HG03159 (cell line): ENCODE data around the gene ELOF1.
"Not testable (repeated sequence)": the region's sequence is repeated elsewhere in the genome, so short reads cannot be mapped to it uniquely, and the experiment has no call there.

Source experiments
- ATAC-seq: cut with Tn5 transposase; IDR thresholded peaks from one replicate; pipeline ENCODE4 v1.9.1; 2021; ENCODE audit warnings: mild to moderate bottlenecking, moderate library complexity; ENCODE audit not compliant: unreplicated experiment

Gene ELOF1

DNA sequence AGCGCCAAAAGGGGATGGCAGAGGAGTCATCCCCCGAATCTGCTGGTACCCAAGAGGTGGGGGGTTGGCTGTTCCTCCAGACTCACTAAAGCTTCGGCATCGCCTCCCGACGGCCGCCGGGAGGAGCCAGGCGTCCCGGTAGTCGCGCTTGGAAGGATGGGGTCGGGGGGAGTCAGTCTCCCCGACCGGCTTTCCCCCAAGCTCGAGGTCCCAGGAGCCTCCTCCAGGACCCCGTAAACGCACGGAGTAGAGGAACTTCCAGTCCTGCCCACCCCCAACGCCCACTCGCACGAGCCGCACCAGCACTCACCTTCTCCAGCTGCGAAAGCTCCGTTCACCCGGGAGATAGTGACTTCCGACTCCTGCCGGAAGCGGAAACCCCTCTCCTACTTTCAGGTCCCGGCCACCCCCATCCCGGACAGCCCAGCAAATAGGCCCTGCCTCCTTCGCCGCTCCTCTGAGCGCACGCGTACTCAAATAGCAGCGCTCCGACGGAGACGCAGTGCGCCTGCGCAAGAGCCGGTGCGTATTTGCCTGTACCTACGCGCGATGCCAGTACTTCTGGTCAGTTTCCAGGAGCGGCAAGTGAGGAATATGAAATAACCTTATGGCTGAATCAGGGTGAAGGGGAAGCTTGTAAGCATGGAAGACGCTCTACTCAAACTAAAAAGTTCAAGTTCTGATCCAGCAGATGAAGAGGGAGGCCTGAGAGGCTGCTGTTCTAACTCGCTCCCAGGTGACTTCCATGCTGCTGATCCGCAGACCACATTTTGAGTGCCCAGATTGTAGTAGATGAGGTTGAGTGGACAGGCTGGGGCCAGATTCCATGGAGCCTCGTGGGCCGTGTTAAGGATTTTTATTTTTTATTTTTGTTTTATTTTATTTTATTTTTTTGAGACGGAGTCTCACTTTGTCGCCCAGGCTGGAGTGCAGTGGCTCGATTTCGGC is at the start of gene ELOF1:
Gene ELOF1, minus strand, starts transcription at position 350 of the 948 bp plus-strand sequence. CDS start 4,883 bp downstream, outside the sequence.
- peak; percentile 72 for ATAC-seq

DNA sequence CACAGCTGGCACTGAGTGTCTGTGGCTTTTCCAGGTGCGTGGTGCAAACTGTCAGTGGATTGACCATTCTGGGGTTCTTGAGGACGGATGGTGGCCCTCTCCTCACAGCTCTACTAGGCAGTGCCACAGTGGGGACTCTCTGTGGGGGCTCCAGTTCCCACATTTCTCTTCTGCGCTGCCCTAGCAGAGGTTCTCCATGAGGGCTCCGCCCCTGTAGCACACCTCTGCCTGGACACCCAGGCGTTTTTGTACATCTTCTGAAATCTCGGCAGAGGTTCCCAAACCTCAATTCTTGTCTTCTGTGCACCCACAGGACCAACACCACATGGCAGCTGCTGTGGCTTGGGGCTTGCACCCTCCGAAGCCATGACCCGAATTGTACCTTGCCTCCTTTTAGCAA is 47.5 kb upstream of the ELOF1 start:
- no peak for ATAC-seq

DNA sequence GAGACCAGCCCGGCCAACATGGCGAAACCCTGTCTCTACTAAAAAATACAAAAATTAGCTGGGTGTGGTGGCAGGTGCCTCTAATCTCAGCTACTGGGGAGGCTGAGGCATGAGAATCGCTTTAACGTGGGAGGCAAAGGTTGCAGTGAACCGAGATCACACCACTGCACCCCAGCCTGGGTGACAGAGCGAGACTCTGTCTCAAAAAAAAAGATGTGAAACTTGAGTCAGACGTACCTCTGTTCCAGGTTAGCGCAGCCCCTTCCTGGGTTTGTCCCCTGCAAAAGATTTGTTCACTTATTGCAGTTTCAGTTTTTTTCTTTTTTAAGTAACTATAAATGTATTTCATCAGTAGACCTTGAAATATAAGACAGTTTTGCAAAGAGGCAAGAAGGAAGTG is 40.7 kb upstream of the ELOF1 start:
- not testable (repeated sequence) for ATAC-seq

DNA sequence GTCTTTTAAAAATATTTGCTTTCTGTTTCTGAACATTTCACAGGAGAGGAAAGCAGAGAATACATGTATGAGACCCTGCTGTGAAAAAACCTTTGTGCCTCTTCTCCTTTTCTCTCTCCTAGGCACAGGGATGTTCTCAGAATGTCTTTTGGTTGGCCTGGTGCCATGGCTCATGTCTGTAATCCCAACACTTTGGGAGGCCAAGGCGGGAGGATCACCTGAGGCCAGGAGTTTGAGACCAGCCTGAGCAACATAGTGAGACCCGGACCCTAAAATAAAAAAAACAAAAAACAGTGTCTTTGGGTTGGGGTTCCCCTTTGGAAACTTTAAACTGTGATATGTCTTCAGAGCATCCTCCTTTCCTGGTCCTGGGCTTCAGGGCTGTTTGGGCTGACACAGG is 39.7 kb upstream of the ELOF1 start:
- ATAC-seq = no peak

DNA sequence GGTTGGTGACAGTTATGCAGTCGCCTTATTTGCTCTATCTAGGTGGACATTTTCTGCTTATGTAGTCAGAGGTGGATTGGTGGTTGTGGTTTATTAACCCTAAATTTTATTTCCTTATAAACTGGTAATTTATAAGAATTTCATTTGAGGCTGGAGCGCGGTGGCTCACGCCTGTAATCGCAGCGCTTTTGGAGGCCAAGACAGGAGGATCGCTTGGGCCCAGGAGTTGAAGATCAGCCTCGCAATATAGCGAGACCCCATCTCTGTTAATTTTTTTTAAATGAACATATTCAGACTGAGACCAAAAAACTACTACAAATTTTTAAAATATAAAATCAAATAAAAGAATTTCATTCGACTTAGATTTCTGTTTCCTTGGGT is 39.1 kb upstream of the ELOF1 start:
- no peak for ATAC-seq

DNA sequence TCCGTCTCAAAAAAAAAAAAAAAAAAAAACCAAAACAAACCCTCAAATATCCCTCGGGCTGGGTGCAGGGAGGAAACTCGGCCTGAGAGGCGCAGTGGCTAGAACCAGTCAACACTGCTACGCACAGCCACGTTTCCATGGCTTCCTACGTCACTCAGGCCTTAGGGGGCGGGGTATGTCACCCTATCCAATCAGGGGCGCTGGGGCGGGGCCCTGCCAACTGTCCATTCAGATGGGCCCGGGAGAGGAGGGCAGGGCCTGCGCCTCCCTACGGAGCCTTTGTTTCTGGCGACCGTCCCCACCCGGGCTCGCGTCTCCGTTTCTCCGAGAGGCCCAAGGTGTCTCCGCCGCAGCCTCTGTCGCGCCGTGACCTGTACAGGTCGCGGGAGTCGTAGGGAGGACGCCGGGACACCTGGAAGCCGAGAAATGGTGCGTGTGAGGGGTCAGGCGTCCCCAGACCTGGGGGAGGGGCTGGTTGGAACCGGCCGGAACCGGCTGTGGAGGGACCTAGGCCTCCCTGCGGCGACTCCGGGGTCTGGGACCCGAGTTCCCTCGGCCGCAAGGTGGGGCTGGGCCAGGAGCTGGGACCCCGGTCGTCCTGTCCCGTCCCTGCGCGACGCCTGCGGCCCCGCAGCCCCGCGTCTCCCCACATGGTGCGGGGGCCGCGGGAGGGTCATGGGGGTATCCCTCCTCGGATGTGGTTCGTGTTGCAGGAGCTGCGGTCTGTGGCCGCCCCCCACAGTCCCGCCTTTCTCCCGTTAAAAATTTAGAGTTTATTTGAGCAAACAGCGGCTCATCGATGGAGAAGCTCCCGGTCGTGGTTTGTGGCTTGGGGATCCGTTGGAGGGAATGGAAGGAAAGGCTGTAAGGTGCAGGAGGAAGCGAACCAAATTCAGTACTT is 38.4 kb upstream of the ELOF1 start, which contains the start of gene ZNF627:
Gene ZNF627, plus strand, starts transcription at position 282 of the 901 bp plus-strand sequence. Its CDS starts 145 bp downstream, at position 427.
- peak; percentile 97 for ATAC-seq

DNA sequence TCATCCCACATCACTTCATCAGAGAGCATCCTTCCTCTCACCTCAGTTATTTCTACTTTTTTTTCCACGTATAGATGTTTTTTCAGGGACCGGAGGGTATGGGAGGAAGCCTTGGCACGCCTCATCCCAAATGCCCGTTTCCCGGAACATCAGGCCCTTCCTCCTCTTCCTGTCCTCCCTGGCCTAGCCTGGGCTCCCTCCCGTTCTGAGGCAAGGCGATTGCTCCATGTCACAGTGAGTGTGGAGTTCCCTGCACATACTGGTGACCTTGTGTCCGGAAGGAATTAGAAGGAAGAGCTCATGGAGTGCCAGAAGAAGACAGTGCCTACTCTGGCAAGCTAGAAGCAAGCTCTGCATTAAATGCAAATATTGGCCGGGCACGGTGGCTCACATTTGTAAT is 37.1 kb upstream of the ELOF1 start:
- ATAC-seq = no peak

DNA sequence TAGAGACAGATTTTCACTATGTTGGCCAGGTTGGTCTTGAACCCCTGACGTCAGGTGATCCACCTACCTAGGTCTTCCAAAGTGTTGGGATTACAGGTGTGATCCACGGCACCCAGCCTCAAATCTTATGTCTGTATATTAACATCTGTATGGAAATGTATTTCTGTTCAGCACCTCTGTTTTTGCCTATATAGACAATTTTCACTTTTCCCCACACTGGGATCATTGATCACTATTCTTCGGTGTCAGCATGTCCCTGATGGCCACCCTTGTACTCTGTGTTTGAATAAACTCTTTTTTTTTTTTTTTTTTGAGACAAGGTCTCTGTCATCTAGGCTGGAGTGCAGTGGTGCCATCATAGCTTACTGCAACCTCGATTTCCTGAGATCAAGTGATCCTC is 35.1 kb upstream of the ELOF1 start:
- ATAC-seq = no peak

DNA sequence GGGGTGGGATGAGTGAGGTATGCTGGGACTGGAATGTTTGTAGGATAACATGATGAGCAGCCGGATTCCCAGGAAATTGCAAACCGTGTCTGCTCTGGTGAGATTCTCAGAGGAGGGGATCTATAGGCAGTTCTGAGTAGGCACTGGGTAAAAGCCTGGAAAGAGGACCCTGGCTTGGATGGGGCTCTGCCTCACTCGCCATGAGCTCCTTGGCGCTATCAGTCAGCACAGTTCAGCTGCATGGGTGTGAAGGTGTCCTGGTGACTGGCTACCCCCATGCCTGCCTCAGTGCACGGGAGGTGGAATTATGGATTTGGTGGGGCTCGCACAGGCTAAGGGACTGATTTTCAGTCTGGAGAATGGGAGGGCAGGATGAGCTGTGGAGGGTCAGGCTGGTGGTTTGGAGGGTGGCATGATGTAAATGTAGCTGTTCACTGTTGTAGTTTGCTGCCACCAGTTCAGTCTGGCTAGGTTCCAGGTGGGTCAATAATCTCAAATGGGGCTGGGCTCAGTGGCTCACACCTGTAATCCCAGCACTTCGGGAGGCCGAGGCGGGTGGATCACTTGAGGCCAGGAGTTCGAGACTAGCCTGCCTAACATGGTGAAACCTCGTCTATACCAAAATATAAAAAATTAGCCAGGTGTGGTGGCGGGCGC is 29.1 kb upstream of the ELOF1 start:
- no peak for ATAC-seq

DNA sequence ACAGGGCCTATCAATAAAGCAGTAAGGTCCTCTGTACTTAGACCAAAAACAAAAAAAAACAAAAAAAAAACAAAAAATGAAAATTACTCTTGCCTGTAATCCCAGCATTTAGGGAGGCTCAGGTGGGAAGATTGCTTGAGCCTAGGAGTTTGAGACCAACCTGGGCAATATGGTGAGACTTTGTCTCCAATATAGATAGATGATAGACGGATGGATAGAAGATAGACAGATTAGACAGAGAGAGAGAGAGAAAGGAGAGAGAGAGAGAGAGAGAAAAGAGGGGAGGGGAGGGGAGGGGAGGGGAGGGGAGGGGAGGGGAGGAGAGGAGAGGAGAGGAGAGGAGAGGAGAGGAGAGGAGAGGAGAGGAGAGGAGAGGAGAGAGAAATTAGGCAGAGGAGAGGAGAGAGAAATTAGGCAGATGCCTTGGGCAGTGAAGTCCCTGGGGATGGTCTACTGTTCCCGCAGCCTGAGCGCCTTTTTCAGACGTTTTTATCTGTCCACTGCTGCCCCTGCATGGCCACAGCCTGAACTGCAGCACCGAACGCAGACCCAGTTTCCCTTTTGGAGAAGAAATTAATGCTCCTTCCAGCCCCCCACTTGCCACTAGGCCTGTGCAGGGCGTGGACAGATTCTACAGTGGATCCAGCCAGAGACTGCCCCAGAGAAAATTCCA is 28.4 kb upstream of the ELOF1 start:
- no peak for ATAC-seq

DNA sequence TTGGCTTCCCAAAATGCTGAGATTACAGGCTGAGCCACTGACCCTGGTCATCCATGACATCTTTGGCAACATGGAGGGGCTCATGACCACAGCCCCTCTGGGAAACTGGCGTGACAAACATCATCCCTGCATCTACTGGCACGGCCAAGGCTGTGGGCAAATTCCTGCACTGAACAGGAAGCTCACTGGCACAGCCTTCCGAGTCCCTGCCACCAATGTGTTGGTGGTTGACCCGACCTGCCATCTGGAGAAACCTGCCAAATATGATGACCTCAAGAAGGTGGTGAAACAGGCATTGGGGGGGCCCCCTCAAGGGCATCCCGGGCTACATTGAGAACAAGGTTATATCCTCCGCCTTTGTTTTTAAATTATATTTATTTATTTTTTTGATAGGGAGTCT is 27.3 kb upstream of the ELOF1 start:
- no peak for ATAC-seq

DNA sequence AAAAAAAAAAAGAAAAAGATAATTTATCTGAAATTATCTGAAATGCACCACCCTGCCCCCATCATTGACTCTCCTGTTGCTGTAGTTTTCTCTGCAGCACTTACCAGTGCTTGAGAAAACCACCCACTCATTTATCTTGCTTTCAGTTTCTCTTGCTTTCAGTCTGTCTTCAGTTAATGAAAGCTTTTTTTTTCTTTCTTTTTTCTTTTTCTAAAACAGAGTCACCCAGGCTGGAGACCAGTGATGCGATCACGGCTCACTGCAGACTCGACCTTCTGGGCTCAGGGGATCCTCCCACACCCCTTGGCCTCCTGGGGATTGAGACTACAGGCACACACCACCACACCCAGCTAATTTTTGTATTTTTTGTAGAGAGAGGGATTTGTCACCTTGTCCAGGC is 22.7 kb upstream of the ELOF1 start:
- peak; percentile 77 for ATAC-seq

DNA sequence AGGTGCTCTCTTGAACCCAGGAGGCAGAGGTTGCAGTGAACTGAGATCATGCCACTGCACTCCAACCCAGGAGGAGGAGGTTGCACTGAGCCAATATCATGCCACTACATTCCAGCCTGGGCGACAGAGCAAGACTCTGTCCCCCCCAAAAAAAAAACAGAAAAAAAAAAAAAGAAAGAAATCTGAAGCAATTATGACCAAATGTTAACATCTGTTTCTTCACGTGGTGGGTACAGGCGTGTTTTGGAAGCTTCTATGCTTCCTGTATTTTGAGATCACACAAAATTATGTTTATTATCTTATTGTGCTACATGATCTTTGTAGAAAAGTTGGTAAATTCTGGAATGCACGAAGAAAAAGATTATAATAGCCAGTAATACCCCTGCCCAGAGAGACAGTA is 21.1 kb upstream of the ELOF1 start:
- no peak for ATAC-seq

DNA sequence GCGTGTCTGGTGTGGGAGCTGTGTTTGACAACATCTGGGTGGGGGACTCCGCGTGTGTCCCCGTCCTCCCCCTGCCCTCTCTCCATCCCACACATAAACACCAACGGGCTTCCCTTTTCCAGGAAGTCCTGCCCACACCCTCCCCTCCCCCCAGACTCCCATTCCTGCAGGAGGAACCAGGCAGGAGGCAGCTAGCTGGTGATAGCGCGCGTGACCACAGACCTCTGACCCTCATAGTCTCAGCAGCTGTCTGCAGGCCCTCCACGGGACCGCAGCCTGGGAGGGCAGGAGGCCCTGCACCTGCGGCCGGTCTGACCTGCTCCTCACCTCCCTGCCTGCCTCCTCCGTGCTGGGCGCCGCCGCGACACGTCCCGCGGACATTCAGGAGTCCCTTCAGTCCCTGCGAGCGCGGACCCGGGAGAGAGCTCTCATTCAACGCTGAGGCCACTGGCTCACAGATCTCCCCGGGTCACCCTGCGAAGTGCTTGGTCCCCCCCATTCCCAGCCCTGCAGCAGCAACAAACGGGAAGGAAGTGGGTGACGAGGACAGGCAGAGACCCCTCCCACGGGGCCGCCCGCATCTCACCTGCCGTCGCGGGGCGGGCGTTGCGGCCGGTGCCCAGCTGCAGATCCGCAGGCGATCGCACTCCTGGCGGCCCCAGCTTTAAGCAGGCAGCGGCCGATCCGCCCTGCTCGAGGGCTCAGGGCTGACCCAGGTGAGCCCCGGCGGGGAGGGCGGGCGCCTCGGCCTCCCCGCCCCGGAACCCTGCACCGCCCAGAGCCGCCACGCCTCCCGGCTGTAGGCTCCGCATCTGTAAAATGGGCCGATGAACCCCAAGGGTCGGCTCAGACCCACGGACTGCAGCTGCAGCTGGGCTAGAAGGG is 19.5 kb upstream of the ELOF1 start:
- no peak for ATAC-seq

DNA sequence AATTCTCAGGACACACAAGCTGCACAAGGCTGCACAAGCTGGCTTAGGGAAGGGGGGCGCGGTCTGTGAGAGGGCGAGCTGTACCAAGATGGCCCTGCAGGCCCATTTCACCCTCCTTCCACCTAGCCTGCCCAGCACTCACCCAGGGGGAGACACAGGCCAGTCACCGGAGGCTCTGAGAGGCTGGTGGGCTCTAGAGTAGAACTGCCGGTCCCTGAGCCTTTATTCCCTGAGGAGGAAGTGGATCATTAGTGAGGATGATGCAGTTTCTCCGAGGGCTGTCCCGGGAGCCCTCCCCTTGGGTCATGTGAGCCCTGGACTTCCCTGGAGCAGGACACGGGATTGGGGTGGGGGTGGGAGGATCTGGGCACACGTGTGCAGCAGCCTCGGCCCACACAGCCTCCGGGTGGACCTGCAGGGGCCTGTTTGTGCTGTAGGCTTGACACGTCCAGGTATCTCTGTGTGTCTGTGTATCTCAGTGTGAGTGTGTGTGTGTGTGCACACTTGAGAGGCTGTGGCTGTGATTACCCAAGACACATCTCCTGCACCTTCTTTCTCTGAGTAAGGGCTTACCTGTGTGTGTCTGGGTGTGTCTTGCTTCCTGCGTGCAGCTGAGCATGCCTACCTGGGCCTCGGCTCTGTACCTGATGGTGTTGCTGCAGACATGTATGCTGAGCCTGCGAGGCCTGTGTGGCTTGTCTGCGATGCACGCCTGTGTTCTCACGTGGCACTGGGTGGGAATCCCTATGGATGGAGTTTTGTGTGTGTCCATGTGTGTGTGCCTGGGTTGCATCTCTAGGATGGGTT is 18.6 kb upstream of the ELOF1 start, which contains the start of gene ACP5:
Gene ACP5, minus strand, starts transcription at position 195 of the 807 bp plus-strand sequence. CDS start 328 bp downstream, outside the sequence.
- no peak for ATAC-seq

DNA sequence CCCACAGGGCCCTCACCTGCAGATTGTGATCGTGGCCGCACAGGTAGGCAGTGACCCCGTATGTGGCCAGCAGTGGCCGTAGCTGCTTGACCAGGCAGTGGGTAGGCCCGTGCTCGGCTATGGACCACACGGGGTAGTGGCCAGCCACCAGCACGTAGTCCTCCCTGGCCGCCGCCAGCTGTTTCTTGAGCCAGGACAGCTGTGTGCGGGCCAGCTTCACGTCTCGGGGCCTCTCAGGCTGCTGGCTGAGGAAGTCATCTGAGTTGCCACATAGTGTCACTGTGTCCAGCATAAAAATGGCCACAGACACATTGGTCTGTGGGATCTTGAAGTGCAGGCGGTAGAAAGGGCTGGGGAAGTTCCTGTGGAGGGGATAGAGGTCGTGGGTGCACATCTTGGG is 17.2 kb upstream of the ELOF1 start:
- ATAC-seq = no peak

DNA sequence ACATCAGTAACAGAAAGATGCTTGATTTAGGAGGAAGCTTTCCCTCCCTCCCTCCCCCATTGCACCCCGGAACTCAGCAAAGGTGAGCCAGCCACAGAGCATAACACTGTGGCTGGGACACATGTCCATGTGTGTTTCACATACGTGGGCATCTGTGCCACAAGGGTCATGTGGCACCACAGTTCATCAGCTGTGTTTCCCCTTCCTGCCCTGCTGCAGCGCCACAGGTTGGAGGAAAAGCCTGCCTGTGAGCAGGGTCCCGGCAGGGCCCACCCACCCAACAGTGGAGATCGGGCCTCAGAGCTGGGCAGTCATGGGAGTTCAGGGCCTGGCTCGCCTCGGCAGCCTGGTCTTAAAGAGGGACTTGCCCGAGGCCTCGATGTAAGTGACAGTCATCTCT is 15.7 kb upstream of the ELOF1 start:
- no peak for ATAC-seq

DNA sequence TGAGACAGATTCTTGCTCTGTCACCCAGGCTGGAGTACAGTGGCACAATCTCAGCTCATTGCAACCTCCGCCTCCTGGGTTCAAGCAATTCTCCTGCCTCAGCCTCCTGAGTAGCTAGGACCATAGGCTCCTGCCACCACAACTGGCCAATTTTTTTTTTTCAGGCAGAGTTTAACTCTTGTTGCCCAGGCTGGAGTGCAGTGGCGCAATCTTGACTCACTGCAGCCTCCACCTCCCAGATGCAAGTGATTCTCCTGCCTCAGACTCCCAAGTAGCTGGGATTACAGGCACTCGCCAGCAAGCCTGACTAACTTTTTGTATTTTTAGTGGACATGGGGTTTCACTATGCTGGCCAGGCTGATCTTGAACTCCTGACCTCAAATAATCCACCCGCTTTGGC is 14.7 kb upstream of the ELOF1 start:
- ATAC-seq = not testable (repeated sequence)

DNA sequence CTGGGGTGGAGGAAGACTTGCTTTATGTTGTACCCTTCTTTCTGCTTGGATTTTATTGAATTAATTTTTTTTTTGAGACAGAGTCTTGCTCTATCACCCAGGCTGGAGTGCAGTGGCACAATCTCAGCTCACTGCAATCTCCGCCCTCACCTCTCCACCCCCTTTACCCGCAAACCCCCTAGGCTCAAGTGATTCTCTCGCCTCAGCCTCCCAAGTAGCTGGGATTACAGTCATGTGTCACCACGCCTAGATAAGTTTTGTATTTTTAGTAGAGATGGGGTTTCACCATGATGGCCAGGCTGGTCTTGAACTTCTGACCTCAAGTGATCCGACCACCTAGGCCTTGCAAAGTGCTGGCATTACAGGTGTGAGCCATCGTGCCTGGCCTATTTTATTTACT is 14.3 kb upstream of the ELOF1 start:
- not testable (repeated sequence) for ATAC-seq
